ENCODE data around the gene RDH11.

GRCh38 chr14:67694791-67695393, 672 bp downstream of the RDH11 start:
- TF ChIP-seq EZH2 (IDR thresholded peaks at IDR 0.05; ENCODE audit: low read length, unreplicated experiment) (no peak), CTCF (conservative IDR thresholded peaks at IDR 0.05; ENCODE audit: low read depth, low read length) (no peak)

Data from PC-3 (cell line).